DMS53 treated with DMSO at 0.1 percent for 48 hours (cell line): ENCODE data around the gene ABCC1.
"Not testable (repeated sequence)": the region's sequence is repeated elsewhere in the genome, so short reads cannot be mapped to it uniquely, and the experiment has no call there.

Experiments
- DNase-seq: peaks from one replicate; lab custom pipeline; 2025; ENCODE audit not compliant: unreplicated experiment; lab: John Stamatoyannopoulos, UW

ABCC1 gene

DNA sequence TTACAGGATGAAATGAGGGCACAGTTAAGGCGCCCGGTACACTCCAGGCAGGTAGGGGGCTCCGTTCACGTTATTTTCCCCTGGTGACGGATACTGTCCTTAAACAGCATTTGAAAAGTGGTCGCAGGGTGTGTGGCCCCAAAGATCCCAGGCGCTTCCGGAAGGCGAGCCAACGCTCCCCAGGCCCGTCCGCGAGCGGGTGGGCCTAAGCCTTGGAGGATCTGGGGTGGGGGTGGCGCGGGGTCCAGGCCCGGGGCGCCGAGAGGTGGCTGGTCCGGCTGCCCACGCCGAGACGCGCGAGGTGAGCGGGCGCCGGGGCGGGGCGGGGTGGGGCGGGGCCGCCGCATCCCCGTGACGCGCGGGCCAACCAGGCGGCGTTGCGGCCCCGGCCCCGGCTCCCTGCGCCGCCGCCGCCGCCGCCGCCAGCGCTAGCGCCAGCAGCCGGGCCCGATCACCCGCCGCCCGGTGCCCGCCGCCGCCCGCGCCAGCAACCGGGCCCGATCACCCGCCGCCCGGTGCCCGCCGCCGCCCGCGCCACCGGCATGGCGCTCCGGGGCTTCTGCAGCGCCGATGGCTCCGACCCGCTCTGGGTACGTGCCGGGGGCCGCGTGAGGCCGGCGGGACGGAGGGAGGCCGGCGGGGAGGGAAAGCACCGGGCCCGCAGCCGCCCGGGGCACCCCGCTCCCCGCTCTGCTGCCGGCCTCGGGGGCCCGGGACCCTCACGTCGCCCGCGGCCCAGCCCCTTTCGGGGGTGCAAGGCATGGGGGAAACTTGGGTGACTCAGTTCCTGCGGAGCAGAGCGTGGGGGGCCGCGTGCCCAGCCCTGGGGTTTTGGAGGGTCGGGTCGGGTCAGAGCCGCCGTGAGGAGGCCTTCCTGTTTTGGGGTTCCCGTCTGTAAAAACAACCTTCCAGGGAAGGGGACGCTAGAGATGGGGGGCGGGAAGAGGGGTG is at the start of gene ABCC1:
Gene ABCC1, plus strand, starts transcription at position 407 of the 951 bp plus-strand sequence. Its CDS starts 136 bp downstream, at position 543.
- no peak for DNase-seq

DNA sequence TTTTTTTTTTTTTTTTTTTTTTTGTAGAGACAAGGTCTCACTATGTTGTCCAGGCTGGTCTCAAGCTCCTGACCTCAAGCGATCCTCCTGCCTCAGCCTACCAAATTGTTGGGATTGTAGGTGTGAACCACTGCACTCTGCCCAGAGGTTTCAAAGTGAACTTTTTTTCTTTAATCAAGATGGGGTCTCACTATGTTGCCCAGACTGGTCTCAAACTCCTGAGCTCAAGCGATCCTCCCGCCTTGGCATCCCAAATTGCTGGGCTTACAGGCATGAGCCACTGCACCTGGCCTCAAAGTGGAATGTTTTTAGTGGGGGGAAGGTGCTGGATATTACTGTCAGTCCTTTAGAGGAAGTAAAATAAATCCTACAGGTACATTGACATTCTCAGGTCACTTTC is 49.1 kb upstream of the ABCC1 start:
- no peak for DNase-seq

DNA sequence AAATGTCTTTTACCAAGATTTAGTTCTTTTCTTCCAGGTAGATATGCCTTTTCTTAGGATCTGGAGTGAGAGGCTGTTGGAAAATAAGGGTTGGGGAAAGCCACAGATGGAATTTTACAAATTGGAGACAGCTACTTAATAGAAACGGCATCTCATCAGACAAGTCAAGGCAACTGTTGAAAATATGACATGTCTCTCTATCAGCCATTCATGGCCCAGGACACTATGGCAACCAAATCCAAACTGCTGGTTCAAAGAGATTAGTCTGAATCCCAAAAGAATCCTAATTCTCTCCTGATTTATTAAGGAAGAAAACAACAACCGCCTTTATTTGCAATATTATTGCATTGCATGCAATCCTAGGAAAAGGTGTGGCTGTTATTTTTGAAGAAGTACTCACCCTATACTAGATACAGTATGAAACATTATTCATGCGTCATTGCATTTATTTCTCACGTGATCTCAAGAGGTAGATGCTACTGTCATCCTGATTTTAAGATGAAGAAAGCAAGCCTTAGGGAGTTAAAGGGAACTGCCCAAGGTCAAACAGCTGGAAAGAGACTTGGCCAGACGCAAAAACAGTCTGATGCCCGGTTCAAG is 48.4 kb upstream of the ABCC1 start:
- DNase-seq, result no peak

DNA sequence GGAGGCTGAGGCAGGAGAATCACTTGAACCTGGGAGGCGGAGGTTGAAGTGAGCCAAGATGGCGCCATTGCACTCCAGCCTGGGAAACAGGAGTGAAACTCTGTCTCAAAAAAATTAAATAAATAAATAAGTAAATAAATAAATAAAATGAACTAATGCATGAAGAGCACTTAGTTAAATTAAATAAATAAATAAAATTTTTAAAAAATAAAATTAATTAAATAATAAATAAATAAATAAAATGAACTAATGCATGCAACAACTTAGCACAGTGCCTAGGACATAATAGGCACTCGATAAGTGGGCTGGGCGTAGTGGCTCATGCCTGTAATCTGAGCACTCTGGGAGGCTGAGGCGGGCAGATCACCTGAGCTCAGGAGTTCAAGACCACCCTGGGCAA is 45.5 kb upstream of the ABCC1 start:
- no peak for DNase-seq

DNA sequence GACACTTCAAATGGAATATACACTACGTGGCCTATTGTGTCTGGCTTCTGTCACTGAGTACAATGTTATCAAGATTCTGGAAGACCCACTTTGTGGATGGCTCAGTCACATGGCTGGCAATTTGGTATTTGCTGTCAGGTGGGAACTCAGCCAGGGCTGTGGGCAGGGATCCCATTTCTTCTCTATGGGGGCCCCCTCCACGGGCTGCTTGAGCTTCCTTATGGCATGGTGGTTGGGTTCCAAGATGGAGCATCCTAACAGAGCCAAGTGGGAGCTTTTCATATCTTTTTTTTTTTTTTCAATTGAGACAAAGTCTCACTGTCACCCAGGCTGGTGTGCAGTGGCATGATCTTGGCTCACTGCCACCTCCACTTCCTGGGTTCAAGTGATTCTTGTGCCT is 43.0 kb upstream of the ABCC1 start:
- DNase-seq, result no peak

DNA sequence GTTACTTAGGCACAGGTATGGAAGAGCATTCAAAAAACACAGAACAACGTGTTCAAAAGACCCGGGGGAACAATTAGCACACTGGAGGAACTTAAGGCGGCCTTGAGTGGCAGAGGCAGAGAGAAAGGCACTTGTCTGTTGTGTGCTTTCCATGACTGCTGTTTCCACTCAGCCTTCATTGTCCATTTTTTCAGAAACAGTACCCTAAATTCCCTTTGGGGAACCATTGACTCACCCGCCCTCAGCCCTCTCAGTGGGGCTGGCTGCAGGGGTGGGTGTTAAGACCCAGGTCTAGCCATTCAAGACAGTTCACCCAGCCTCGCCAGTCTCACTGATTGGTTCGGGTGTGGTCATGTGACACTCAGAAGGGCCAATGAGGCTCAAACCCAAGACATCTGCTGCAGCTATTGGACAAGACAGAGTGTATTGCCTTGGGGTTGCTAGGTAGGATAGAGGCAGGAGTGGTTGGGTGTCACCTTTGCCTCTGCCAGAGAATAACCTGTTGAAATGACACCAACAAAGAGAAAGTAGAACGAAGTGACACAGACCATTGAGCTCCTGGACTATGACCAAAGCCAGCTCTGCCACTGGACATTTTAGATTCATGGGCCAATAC is 41.4 kb upstream of the ABCC1 start:
- DNase-seq, result peak; percentile 6

DNA sequence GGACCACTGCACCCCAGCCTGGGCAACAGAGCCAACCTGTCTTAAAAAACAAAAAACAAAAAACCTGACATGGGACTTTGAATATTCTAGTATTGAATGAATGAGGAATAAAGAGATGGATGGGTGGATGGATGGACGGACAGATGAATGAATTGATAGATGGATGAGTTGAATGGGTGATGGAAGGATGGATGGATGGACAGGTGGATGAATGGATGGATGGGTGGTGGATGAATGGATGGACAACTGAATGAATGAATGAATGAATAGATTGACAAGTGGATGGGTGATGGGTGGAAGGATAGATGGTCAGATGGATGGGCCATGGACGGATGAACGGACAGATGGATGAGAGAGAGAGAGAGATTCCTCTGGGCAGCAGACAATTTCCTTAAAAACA is 38.2 kb upstream of the ABCC1 start:
- no peak for DNase-seq

DNA sequence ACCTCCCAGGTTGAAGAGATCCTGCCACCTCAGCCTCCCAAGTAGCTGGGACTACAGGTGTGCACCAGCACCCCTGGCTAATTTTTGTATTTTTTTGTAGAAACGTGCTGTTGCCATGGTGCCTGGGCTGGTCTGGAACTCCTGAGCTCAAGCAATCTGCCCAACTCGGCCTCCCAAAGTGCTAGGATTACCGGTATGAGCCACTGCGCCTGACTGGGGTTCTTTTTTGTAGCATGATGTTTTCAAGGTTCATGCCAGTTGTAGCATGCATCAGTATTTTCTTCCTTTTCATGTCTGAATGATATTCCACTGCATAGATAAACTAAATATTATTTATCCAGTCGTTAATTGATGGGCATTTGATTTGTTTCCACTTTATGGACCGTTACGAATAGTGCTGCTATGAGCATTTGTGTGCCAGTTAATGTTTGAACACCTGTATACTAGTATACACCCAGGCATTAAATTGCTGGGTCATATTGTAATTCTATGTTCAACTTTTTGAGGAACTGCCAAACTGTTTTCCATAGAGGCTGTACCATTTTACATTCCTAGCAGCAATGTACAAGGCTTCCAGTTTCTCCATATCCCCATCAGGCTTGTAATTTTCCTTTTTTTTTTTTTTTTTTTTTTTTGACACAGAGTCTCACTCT is 36.2 kb upstream of the ABCC1 start:
- DNase-seq, result no peak

DNA sequence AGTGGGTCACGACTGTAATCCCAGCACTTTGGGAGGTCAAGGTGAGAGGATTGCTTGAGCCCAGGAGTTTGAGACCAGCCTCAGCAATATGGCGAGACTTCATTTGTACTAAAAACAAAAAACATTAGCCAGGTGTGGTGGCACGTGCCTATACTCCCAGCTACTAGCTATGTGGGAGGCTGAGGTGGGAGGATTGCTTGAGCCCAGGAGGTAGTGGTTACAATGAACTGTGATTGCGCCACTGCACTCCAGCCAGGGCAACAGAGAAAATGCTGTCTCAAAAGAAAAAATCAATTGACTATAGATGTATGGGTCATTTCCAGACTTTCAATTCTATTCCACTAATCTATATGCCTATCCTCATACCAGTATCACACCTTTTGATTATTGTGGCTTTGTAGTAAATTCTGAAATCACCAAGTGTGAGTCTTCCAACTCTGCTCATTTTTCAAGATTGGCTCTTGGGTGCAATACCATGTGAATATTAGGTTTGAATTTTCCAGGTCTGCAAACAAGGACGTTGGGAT is 33.8 kb upstream of the ABCC1 start:
- no peak for DNase-seq

DNA sequence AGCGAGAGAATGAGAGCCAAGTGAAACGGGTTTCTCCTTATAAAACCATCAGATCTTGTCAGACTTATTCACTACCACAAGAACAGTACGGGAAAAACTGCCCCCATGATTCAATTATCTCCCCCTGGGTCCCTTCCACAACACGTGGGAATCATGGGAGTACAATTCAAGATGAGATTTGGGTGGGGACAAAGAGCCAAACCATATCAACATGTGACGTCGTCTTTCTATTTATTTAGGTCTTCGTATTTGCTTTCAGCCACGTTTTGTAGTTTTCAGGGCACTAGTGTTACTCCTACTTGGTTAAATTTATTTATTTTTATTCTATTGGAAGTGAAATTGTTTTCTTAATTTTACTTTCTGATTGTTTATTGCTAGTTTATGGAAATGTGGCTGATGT is 33.1 kb upstream of the ABCC1 start:
- DNase-seq, result no peak

DNA sequence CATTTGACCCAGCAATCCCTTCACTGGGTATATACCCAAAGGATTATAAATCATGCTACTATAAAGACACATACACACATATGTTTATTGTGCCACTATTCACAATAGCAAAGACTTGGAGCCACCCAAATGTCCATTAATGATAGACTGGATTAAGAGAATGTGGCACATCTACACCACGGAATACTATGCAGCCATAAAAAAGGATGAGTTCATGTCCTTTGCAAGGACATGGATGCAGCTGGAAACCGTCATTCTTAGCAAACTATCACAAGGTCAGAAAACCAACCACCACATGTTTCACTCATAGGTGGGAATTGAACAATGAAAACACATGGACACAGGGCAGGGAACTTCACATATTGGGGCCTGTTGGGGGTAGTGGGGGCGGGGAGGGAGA is 31.1 kb upstream of the ABCC1 start:
- not testable (repeated sequence) for DNase-seq

DNA sequence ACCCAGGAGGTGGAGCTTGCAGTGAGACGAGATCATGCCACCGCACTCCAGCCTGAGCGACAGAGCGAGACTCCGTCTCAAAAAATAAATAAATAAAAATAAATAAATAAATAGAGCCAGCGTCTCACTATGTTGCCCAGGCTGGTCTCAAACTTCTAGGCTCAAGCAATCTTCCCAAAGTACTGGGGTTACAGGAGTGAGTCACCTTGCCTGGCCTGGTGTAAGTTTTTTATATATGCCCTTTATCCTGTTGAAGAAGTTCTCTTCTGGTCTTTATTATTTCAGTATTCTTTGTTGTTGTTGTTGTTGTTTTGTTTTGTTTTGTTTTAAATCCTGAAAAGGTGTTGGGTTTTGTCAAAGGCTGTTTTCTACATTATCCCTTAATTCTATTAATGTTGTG is 30.1 kb upstream of the ABCC1 start:
- no peak for DNase-seq

DNA sequence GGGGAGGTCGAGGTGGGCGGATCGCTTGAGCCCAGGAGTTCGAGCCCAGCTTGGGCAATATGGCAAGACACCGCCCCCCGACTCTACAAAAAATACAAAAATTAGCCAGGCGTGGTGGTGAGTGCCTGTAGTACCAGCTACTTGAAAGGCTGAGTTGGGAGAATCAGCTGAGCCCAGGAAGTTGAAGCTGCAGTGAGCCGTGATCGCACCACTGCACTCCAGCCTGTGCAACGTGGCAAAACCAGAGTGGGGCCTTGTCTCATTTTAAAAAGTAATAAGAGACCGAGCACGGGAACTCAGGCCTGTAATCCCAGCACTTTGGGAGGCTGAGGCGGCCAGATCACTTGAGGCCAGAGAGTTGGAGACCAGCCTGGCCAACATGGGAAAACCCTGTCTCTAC is 24.4 kb upstream of the ABCC1 start:
- no peak for DNase-seq

DNA sequence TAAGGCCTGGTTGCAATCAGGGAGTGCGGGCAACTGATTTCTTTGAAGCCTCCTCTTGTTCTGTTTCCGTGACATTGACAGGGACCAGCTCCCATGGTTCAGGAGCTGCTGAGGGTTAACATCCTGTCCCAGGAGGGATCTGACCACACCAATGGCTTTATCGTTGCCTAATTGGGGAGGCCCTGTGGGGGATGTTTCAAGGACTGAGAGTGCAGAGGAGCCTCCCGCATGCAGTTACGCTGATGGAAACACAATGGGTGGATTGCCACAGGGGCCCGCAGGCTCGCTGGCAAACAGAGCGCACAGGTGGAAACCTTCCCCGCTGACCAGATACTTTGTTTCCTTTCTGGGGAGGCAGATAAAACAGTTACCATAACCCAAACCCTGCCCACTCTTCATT is 23.8 kb upstream of the ABCC1 start:
- DNase-seq, result no peak

DNA sequence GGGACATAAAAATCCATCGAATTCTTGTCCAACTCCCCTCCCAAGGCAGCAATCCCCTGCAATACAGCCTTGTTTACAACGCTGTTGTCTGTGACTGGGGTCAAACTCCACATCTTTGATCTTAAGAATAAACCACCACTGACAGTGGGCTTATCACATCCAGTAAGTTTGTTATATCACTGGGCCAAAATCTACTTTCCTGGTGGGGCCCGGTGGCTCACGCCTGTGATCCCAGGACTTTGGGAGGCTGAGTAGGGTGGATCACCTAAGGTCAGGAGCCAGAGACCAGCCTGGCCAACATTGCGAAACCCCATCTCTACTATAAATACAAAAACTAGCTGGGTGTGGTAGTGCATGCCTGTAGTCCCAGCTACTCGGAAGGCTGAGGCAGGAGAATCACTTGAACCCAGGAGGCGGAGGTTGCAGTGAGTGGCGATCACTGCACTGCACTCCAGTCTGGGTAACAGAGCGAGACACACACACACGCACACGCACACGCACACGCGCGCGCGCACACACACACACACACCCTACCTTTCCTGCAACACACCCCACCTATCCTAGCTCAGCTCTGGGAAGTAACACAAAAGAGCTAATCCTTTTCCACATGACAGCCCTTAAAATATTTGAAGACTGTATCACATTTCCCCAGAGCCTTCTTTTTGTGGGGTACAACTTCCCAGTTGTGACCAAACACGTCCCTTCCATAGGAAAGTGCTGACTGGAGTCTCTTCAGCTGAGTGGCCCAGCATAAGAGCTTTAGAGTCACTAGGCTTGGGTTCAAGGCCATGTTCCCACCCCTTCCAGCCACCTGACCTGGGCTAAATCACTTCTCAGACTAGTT is 20.9 kb upstream of the ABCC1 start:
- no peak for DNase-seq

DNA sequence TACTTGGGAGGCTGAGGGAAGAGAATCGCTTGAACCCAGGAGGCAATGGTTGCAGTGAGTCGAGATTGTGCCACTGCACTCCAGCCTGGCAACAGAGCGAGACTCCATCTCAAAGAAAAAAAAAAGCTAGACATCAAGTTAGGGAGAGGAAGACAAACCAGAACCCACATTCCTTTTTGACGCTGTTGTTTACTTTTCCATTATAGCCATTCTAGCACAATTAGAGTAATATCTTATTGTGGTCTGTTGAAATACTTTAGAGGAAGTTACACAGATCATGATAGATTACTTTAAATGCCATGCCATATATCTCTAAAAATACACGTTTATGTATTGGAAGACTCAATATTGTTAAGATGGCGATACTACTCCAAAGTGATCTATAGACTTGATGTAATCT is 16.5 kb upstream of the ABCC1 start:
- no peak for DNase-seq

DNA sequence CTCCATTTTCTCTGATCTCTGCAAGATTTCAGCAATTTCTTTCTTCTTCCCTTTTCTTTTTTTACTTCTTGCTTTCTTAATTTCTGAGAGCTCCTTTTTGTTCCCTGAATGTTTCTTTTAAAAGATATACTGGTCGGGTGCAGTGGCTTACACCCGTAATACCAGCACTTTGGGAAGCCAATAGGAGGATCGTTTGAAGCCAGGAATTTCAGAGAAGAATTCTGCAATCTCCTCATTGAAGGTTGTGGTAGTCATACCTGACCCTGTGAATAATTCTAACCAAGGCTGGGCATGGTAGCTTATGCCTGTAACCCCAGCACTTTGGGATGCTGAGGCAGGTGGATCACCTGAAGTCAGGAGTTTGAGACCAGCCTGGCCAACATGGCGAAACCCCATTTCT is 15.6 kb upstream of the ABCC1 start:
- no peak for DNase-seq

DNA sequence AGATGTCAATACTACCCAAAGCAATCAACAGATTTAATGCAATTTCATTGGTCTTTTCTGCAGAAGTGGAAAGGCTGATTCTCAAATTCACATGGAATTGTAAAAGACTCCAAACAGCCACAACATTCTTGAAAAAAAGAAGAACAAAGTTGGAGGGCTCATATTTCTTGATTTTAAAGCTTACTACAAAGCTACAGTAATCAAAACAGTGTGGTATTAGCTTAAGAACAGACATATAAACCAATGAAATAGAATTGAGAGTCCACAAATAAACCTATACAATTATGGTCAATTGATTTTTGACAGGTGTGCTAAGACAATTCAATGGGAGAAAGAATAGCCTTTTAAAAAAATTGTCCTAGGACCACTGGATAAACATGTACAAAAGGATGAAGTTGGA is 14.4 kb upstream of the ABCC1 start:
- no peak for DNase-seq

DNA sequence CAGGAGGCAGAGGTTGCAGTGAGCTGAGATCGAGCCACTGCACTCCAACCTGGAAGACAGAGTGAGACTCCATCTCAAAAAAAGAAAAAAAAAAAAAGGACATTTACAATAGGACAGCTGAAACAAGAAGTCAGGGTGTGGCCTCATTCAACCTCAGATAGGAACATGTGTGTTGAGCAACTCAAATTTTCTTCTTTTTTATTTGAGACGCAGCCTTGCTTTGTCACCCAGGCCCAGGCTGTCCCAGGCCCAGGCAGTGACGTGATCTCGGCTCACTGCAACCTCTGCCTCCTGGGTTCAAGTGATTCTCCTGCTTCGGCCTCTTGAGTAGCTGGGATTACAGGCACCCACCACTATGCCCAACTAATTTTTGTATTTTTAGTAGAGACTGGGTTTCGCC is 12.6 kb upstream of the ABCC1 start:
- not testable (repeated sequence) for DNase-seq

DNA sequence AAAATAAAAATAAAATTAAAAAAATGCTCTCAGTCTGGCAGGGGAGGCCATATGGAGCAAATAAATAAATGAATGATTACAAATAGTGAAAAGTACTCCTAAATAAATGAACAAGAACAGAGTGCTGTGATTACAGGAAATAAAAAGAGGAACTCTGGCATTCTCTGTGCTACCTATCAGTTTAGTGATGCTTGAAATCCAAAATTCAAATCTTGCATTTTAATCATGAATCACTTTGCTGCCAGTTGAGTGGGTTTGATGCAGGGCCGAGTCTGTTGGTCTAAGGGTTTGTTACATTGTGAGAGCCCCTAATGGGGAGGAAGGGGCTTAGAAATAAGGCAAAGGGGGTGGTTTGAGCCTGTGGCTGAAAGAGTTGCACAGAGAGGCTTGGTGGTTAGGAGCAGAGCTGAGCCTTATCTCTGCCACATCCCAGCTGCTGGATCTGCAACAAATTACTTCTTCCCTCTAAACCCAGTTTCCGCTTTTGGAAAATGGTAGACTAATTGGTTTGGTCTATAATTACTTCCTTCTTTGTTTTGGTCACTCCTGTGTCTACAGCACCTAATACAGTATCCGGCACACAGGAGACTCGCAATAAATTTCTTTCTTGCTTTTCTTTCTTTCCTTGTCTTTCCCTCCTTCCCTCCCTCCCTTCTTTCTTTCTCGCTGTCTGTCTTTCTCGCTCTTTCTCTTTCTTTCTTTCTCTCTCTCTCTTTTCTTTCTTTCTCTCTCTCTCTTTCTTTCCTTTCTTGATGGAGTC is 6.3 kb upstream of the ABCC1 start:
- DNase-seq, result no peak
